ENCODE data around the gene CDRT4.

The CDRT4 gene

DNA sequence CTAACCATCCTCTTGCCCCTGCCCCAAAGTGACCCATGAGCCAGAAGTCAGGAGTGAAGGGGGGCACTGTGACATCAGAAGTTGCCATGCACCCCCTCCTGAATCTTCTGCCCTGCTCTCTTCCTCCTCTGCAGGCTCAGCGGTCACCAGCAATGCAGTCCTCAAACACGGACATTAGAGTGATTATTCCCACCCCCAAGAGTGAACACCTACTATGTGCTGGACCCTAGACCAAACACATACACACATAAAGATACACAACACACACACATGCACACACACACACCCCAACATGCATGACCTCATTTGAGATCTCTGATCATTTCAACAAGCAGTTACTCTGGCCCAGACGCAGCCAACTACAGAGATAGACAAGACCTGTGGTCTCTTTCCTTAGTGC lies at the start of gene CDRT4:
Gene CDRT4, minus strand, starts transcription at position 30 of the 400 bp plus-strand sequence. CDS start 27,383 bp downstream, outside the sequence.
- Histone ChIP-seq H2AFZ (ENCODE audit: low read depth, low read length, severe bottlenecking) (no peak within 1 kb of the TSS), H3K9me3 (ENCODE audit: insufficient read depth, low read length) (no peaks in the 10 kb centered on the region), H3K27me3 (ENCODE audit: low read length) (no peaks in the 10 kb centered on the region), H3F3A (ENCODE audit: insufficient read depth) (no peaks in the 10 kb centered on the region), H3K36me3 (ENCODE audit: low read length) (no peaks in the 10 kb centered on the region), H3K4me2 (ENCODE audit: low read depth, low read length, poor library complexity, severe bottlenecking) (no peak within 1 kb of the TSS), H4K20me1 (ENCODE audit: low read depth, low read length) (no peaks in the 10 kb centered on the region), H3K27ac (ENCODE audit: low read depth, low read length) (no peak within 1 kb of the TSS), H3K4me3 (ENCODE audit: insufficient read depth, low read length, poor library complexity, severe bottlenecking) (no peak within 1 kb of the TSS), H3K9me2 (replicated peaks; ENCODE audit: insufficient read depth, low read length) (no peaks in the 10 kb centered on the region), H3K9ac (ENCODE audit: low read length) (no peak within 1 kb of the TSS), H3K79me2 (ENCODE audit: insufficient read depth, low read length) (no peaks in the 10 kb centered on the region)
- TF ChIP-seq CTCF (IDR thresholded peaks at IDR 0.05; ENCODE audit: insufficient read depth, low read length, poor library complexity, severe bottlenecking): no peak
- no peak for TF ChIP-seq EZH2phosphoT487 (conservative IDR thresholded peaks at IDR 0.05; ENCODE audit: low read length)

DNA sequence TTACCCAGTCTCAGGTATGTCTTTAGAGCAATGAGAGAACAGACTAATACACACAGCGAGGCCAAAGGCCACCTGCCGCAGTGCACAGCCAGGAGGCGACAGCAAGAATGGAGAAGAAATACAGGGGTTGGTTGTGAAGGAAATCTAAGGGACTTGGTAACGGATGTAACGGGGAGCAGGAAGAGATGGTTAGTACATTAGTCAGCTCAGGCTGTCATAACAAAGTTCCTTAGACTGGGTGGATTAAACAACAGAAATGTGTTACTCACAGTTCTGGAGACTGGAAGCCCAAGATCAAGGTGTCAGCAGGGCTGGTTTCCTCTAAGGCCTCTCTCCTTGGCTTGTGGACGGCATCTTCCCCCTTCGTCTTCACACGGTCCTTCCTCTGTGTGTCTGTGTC lies 48.7 kb upstream of the CDRT4 start:
- Histone ChIP-seq H3K79me2 (ENCODE audit: insufficient read depth, low read length) (no peaks in the 10 kb centered on the region), H3K4me3 (ENCODE audit: insufficient read depth, low read length, poor library complexity, severe bottlenecking) (no peak overlapping the region), H3K9ac (ENCODE audit: low read length) (no peak overlapping the region), H3K36me3 (ENCODE audit: low read length) (no peaks in the 10 kb centered on the region), H3K9me3 (ENCODE audit: insufficient read depth, low read length) (no peaks in the 10 kb centered on the region), H3K4me2 (ENCODE audit: low read depth, low read length, poor library complexity, severe bottlenecking) (no peak overlapping the region), H3K27ac (ENCODE audit: low read depth, low read length) (no peak overlapping the region), H3F3A (ENCODE audit: insufficient read depth) (no peaks in the 10 kb centered on the region), H3K9me2 (replicated peaks; ENCODE audit: insufficient read depth, low read length) (no peaks in the 10 kb centered on the region), H3K27me3 (ENCODE audit: low read length) (no peaks in the 10 kb centered on the region), H4K20me1 (ENCODE audit: low read depth, low read length) (no peaks in the 10 kb centered on the region), H2AFZ (ENCODE audit: low read depth, low read length, severe bottlenecking) (no peak overlapping the region)
- TF ChIP-seq CTCF (IDR thresholded peaks at IDR 0.05; ENCODE audit: insufficient read depth, low read length, poor library complexity, severe bottlenecking): no peak
- TF ChIP-seq EZH2phosphoT487 (conservative IDR thresholded peaks at IDR 0.05; ENCODE audit: low read length): no peak

GRCh38 chr17:15514469-15514868 lies 47.0 kb upstream of the CDRT4 start:
- Histone ChIP-seq H3K4me2 (ENCODE audit: low read depth, low read length, poor library complexity, severe bottlenecking) (no peak overlapping the region), H3K27me3 (ENCODE audit: low read length) (no peaks in the 10 kb centered on the region), H3K79me2 (ENCODE audit: insufficient read depth, low read length) (no peaks in the 10 kb centered on the region), H3F3A (ENCODE audit: insufficient read depth) (no peaks in the 10 kb centered on the region), H3K9ac (ENCODE audit: low read length) (no peak overlapping the region), H2AFZ (ENCODE audit: low read depth, low read length, severe bottlenecking) (no peak overlapping the region), H3K27ac (ENCODE audit: low read depth, low read length) (no peak overlapping the region), H3K4me3 (ENCODE audit: insufficient read depth, low read length, poor library complexity, severe bottlenecking) (no peak overlapping the region), H3K9me2 (replicated peaks; ENCODE audit: insufficient read depth, low read length) (no peaks in the 10 kb centered on the region), H3K36me3 (ENCODE audit: low read length) (no peaks in the 10 kb centered on the region), H4K20me1 (ENCODE audit: low read depth, low read length) (no peaks in the 10 kb centered on the region), H3K9me3 (ENCODE audit: insufficient read depth, low read length) (no peaks in the 10 kb centered on the region)
- TF ChIP-seq EZH2phosphoT487 (conservative IDR thresholded peaks at IDR 0.05; ENCODE audit: low read length): no peak
- no peak for TF ChIP-seq CTCF (IDR thresholded peaks at IDR 0.05; ENCODE audit: insufficient read depth, low read length, poor library complexity, severe bottlenecking)
